HG03045 (cell line): ENCODE data around the gene SUSD6.
"Not testable (repeated sequence)": the region's sequence is repeated elsewhere in the genome, so short reads cannot be mapped to it uniquely, and the experiment has no call there.

Experiments used
- ATAC-seq: cut with Tn5 transposase; IDR thresholded peaks from one replicate; pipeline ENCODE4 v1.9.1; 2021; ENCODE audit warnings: mild to moderate bottlenecking, moderate library complexity; ENCODE audit not compliant: unreplicated experiment

Gene SUSD6

GRCh38 chr14:69693801-69694729 lies 82.7 kb downstream of the SUSD6 start:
- ATAC-seq: peak; percentile 42

GRCh38 chr14:69694730-69695281 lies 83.4 kb downstream of the SUSD6 start:
- no peak for ATAC-seq

- ATAC-seq: no peak
Measured at GRCh38 chr14:69695322-69696203, 84.2 kb downstream of the SUSD6 start.

GRCh38 chr14:69696204-69696527 lies 84.8 kb downstream of the SUSD6 start:
- no peak for ATAC-seq

- ATAC-seq: no peak
Measured at GRCh38 chr14:69696633-69697557, 85.5 kb downstream of the SUSD6 start.

GRCh38 chr14:69698572-69698971 lies 87.2 kb downstream of the SUSD6 start:
- no peak for ATAC-seq

- not testable (repeated sequence) for ATAC-seq
Measured at GRCh38 chr14:69699243-69699642, 87.8 kb downstream of the SUSD6 start.

- ATAC-seq: no peak
Measured at GRCh38 chr14:69699748-69700303, 88.4 kb downstream of the SUSD6 start.

- ATAC-seq: no peak
Measured at GRCh38 chr14:69700575-69700974, 89.2 kb downstream of the SUSD6 start.

GRCh38 chr14:69701291-69701690 lies 89.9 kb downstream of the SUSD6 start:
- no peak for ATAC-seq

- no peak for ATAC-seq
Measured at GRCh38 chr14:69701857-69702256, 90.5 kb downstream of the SUSD6 start.

- no peak for ATAC-seq
Measured at GRCh38 chr14:69703047-69704039, 91.9 kb downstream of the SUSD6 start.

- ATAC-seq: no peak
Measured at GRCh38 chr14:69704319-69704718, 92.9 kb downstream of the SUSD6 start.

- no peak for ATAC-seq
Measured at GRCh38 chr14:69705706-69706105, 94.3 kb downstream of the SUSD6 start.

GRCh38 chr14:69708049-69708448 lies 96.7 kb downstream of the SUSD6 start:
- no peak for ATAC-seq

GRCh38 chr14:69708586-69709560 lies 97.5 kb downstream of the SUSD6 start:
- ATAC-seq: no peak

- ATAC-seq: no peak
Measured at GRCh38 chr14:69710378-69710777, 99.0 kb downstream of the SUSD6 start.

GRCh38 chr14:69711065-69711464 lies 99.7 kb downstream of the SUSD6 start:
- ATAC-seq: no peak
